ENCODE results near the gene SEC16A. TPM values are rescaled to one million over a fixed set of nuclear protein-coding genes. Genes with fewer than 3 reads are reported as not detected.

SEC16A gene
- total and polyA plus RNA-seq, 4 donors = 25.1 to 60.9 (median 45.1) TPM

- no peaks in the 10 kb centered on the region for H3K27me3 ChIP-seq (ENCODE audit: control insufficient read depth, insufficient read depth, low read length)
Observed at GRCh38 chr9:136481558-136481957, 1.3 kb downstream of the SEC16A start.

GRCh38 chr9:136476369-136477150 is 6.3 kb downstream of the SEC16A start:
- Histone ChIP-seq H3K4me1 (ENCODE audit: control insufficient read depth, insufficient read depth, low read length) (peaks cover 5% of the 10 kb centered on the region), H3K9me3 (ENCODE audit: control insufficient read depth, insufficient read depth, low read length) (no peaks in the 10 kb centered on the region), H3K27me3 (ENCODE audit: control insufficient read depth, insufficient read depth, low read length) (no peaks in the 10 kb centered on the region), H3K36me3 (ENCODE audit: control insufficient read depth, insufficient read depth, low read length) (peaks cover 66% of the 10 kb centered on the region), H3K27ac (ENCODE audit: low read depth, low read length) (no peak overlapping the region), H3K4me3 (ENCODE audit: low read depth, low read length) (no peak overlapping the region)
- no peak for DNase-seq (ENCODE audit: low read depth in 4 of 6, low spot score in 6 of 6)
- 92% methylated on average over 23 of the region's 25 CpGs for WGBS (ENCODE audit: insufficient coverage)

More at GRCh38 chr9:136481558-136481957, 1.3 kb downstream of the SEC16A start:
- Histone ChIP-seq H3K4me1 (ENCODE audit: control insufficient read depth, insufficient read depth, low read length) (peaks cover 32% of the 10 kb centered on the region), H3K36me3 (ENCODE audit: control insufficient read depth, insufficient read depth, low read length) (peaks cover 16% of the 10 kb centered on the region), H3K27ac (ENCODE audit: low read depth, low read length) (no peak overlapping the region), H3K4me3 (ENCODE audit: low read depth, low read length) (peak overlapping the region; percentile 74), H3K9me3 (ENCODE audit: control insufficient read depth, insufficient read depth, low read length) (no peaks in the 10 kb centered on the region)
- no peak for DNase-seq (ENCODE audit: low read depth in 4 of 6, low spot score in 6 of 6)
- no CpG with 5 or more reads among the region's 5 CpGs for WGBS (ENCODE audit: insufficient coverage)

GRCh38 chr9:136474974-136475865 is 7.6 kb downstream of the SEC16A start:
- H3K36me3 ChIP-seq (ENCODE audit: control insufficient read depth, insufficient read depth, low read length) = peaks cover 79% of the 10 kb centered on the region

DNA sequence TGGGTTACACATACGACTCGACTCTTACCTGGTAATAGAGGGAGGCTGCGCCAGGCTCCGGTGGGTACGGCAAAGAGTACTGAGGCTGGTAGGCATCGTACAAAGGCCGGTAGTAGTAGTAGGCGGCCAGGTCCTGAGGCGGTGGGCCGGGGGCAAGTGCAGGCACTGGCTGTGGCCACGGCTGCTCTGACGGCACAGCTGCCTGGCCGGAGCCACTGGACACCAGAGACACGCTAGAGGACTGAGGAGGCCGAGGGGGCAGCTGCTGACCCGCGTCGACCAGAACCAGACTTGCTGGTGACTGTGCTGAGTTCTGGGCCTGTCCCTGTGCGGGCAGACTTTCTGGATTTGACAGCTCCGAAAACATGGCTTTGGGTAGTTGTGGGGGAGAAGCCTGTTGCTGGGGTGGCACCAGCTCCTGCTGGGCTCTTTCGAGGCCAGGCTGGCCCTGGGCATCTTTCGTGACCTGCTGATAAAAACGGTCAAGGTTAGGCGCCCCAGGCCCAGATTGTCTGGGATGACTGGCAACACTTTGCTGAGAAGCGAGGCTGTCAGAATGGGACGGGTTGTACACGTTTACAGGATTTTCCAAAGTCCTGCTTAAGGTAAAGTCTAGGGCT is 8.7 kb downstream of the SEC16A start:
- DNase-seq (ENCODE audit: low read depth in 4 of 6, low spot score in 6 of 6) = no peak
- H3K9me3 ChIP-seq (ENCODE audit: control insufficient read depth, insufficient read depth, low read length) = no peaks in the 10 kb centered on the region
- peaks cover 90% of the 10 kb centered on the region for H3K36me3 ChIP-seq (ENCODE audit: control insufficient read depth, insufficient read depth, low read length)
- WGBS (ENCODE audit: insufficient coverage) = 96% methylated on average over 27 of the region's 27 CpGs
- no peak overlapping the region for H3K4me3 ChIP-seq (ENCODE audit: low read depth, low read length)
- no peaks in the 10 kb centered on the region for H3K27me3 ChIP-seq (ENCODE audit: control insufficient read depth, insufficient read depth, low read length)
- H3K27ac ChIP-seq (ENCODE audit: low read depth, low read length) = no peak overlapping the region
- H3K4me1 ChIP-seq (ENCODE audit: control insufficient read depth, insufficient read depth, low read length) = no peaks in the 10 kb centered on the region

More at GRCh38 chr9:136474974-136475865, 7.6 kb downstream of the SEC16A start:
- no peak for DNase-seq (ENCODE audit: low read depth in 4 of 6, low spot score in 6 of 6)
- no peaks in the 10 kb centered on the region for H3K27me3 ChIP-seq (ENCODE audit: control insufficient read depth, insufficient read depth, low read length)
- WGBS (ENCODE audit: insufficient coverage) = 95% methylated on average over 32 of the region's 34 CpGs
- no peaks in the 10 kb centered on the region for H3K9me3 ChIP-seq (ENCODE audit: control insufficient read depth, insufficient read depth, low read length)
- no peak overlapping the region for H3K4me3 ChIP-seq (ENCODE audit: low read depth, low read length)
- H3K4me1 ChIP-seq (ENCODE audit: control insufficient read depth, insufficient read depth, low read length) = no peaks in the 10 kb centered on the region
- no peak overlapping the region for H3K27ac ChIP-seq (ENCODE audit: low read depth, low read length)

GRCh38 chr9:136473354-136473721 is 9.5 kb downstream of the SEC16A start:
- Histone ChIP-seq H3K4me3 (ENCODE audit: low read depth, low read length) (no peak overlapping the region), H3K36me3 (ENCODE audit: control insufficient read depth, insufficient read depth, low read length) (peaks cover 94% of the 10 kb centered on the region), H3K4me1 (ENCODE audit: control insufficient read depth, insufficient read depth, low read length) (no peaks in the 10 kb centered on the region), H3K27me3 (ENCODE audit: control insufficient read depth, insufficient read depth, low read length) (no peaks in the 10 kb centered on the region), H3K27ac (ENCODE audit: low read depth, low read length) (no peak overlapping the region), H3K9me3 (ENCODE audit: control insufficient read depth, insufficient read depth, low read length) (no peaks in the 10 kb centered on the region)
- no peak for DNase-seq (ENCODE audit: low read depth in 4 of 6, low spot score in 6 of 6)
- WGBS (ENCODE audit: insufficient coverage) = 96% methylated on average over 14 of the region's 14 CpGs

DNA sequence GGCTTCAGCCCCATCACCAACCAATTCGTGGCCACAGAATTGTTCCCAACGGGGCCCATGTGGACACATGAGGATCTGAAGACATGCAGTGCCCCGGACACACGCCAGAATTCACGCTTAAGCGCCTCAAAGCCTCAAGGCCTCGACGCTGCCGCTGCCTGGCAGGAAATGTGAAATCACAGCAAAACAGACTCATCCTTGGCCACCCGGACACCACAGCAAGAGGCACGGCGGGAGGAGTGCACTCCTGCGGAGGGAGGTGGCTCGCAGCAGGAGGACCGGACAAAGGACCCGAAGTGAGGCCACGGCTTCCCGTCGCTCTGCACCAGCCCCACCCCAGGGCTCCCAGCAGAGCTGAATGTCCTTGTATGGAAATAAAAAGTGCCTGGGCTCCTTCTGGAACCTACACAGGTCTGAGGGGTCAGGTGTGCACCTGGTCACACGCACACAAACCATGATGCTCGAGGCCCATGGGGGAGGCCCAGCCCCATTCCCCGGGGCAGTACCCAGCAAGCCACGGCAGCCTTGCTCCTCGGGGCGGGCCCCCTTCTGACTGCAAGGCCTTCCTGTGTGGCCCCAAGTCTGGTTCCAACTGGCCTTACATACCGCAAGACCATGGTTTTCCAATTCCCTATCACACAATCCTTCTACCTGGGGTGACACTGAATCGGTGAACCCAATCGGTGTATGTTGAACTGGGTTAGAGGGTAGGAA is 10.0 kb downstream of the SEC16A start:
- Histone ChIP-seq H3K9me3 (ENCODE audit: control insufficient read depth, insufficient read depth, low read length) (no peaks in the 10 kb centered on the region), H3K27ac (ENCODE audit: low read depth, low read length) (no peak overlapping the region), H3K36me3 (ENCODE audit: control insufficient read depth, insufficient read depth, low read length) (peaks cover 97% of the 10 kb centered on the region), H3K4me1 (ENCODE audit: control insufficient read depth, insufficient read depth, low read length) (no peaks in the 10 kb centered on the region), H3K4me3 (ENCODE audit: low read depth, low read length) (no peak overlapping the region), H3K27me3 (ENCODE audit: control insufficient read depth, insufficient read depth, low read length) (no peaks in the 10 kb centered on the region)
- no peak for DNase-seq (ENCODE audit: low read depth in 4 of 6, low spot score in 6 of 6)
- 90% methylated on average over 26 of the region's 28 CpGs for WGBS (ENCODE audit: insufficient coverage)

DNA sequence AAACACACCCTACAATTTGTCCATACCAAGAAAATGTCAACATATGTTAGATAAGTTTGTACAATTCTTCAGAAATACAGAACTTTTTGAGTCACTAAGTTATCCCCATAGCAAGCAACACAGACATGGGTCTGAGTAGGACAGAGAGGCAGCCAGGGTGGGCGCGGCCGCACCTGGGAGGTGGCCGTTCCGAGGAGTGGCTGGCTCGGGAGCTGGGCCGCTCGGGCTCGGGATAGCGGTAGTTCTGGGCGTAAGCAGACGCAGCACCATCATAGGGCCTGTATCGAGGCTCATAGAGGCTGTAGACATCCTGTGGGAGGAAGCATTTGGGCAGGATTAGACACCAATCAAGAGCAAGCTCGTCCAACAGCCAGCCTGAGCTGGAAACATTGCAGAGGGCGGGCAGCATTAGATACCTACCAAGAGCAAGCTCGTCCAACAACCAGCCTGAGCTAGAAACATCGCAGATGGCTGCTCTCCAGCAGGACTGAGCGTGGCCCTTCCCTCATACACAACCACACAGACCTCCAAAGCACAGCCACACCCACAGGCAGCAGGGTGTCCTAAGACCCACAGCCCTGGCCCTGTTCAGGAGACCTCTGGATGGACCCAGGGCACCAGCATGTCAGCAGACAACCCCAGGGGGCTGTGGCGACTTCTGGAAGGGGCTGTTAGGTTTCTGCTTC is 10.9 kb downstream of the SEC16A start:
- no peaks in the 10 kb centered on the region for H3K4me1 ChIP-seq (ENCODE audit: control insufficient read depth, insufficient read depth, low read length)
- H3K9me3 ChIP-seq (ENCODE audit: control insufficient read depth, insufficient read depth, low read length) = no peaks in the 10 kb centered on the region
- H3K4me3 ChIP-seq (ENCODE audit: low read depth, low read length) = no peak overlapping the region
- WGBS (ENCODE audit: insufficient coverage) = 92% methylated on average over 13 of the region's 19 CpGs
- H3K36me3 ChIP-seq (ENCODE audit: control insufficient read depth, insufficient read depth, low read length) = peaks cover 97% of the 10 kb centered on the region
- no peaks in the 10 kb centered on the region for H3K27me3 ChIP-seq (ENCODE audit: control insufficient read depth, insufficient read depth, low read length)
- H3K27ac ChIP-seq (ENCODE audit: low read depth, low read length) = no peak overlapping the region
- no peak for DNase-seq (ENCODE audit: low read depth in 4 of 6, low spot score in 6 of 6)

- H3K27me3 ChIP-seq (ENCODE audit: control insufficient read depth, insufficient read depth, low read length) = no peaks in the 10 kb centered on the region
- H3K9me3 ChIP-seq (ENCODE audit: control insufficient read depth, insufficient read depth, low read length) = no peaks in the 10 kb centered on the region
- over 99% methylated on average over 12 of the region's 12 CpGs for WGBS (ENCODE audit: insufficient coverage)
- no peak overlapping the region for H3K27ac ChIP-seq (ENCODE audit: low read depth, low read length)
- peaks cover 97% of the 10 kb centered on the region for H3K36me3 ChIP-seq (ENCODE audit: control insufficient read depth, insufficient read depth, low read length)
- DNase-seq (ENCODE audit: low read depth in 4 of 6, low spot score in 6 of 6) = no peak
- H3K4me3 ChIP-seq (ENCODE audit: low read depth, low read length) = no peak overlapping the region
- H3K4me1 ChIP-seq (ENCODE audit: control insufficient read depth, insufficient read depth, low read length) = no peaks in the 10 kb centered on the region
Observed at GRCh38 chr9:136470792-136471469, 11.9 kb downstream of the SEC16A start.

Measured in spinal cord (tissue), 10 donors.